ENCODE measurements around the gene MDFIC.

The MDFIC gene

GRCh38 chr7:115044224-115044623 is 122.3 kb downstream of the MDFIC start:
- no peak for TF ChIP-seq Cebpa-rat (IDR thresholded peaks at IDR 0.05)
- H3K4me2 ChIP-seq = no peak overlapping the region
- H4K20me1 ChIP-seq = no peaks in the 10 kb centered on the region
- H3K4me3 ChIP-seq = no peak overlapping the region
- no peaks in the 10 kb centered on the region for H3K27me3 ChIP-seq
- no peak overlapping the region for H3K9ac ChIP-seq
- H3K27ac ChIP-seq = no peak overlapping the region
- H3K9me3 ChIP-seq (replicated peaks in 1 of 11) = no peaks in the 10 kb centered on the region
- no peaks in the 10 kb centered on the region for H3K36me3 ChIP-seq
- no peaks in the 10 kb centered on the region for H3K4me1 ChIP-seq

DNA sequence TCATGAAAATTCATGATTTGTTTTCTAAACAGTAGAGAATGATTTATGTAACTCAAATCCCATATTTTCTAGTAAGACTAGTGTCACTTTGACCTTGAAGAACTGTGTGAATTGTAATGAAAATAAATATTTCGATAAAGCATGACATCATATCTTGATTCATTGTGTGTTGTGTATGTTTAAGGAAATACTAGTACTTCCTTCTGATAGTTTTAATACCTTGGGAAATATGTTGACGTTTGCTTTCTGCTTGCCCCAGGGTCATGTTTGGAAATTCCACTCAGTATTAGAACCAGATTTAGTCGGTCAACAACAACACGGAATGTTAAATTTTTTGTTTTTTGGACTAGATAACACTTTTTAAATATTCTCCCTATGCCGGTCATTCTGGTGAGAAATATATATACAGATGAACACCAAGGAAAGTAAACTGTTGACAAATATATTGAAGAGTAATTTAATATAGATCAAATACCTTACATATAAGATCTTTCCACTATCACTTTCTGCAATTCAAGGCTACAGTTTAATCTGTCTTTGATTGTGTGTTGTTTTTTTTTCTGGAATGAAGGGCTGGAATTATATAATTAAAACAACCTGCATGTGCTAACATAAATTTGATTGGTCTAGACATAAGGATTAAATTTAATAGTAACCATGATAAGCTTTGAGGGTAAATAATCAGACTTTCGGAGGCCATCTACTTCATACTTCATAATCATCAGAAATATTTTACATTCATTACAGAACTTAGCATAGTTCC is 126.2 kb downstream of the MDFIC start:
- Histone ChIP-seq H3K9me3 (replicated peaks in 1 of 11) (peaks cover 0 to 4% (median 0%) of the 10 kb centered on the region in 11 experiments; a peak in 1 of 22 replicates), H3K36me3 (no peaks in the 10 kb centered on the region), H3K9ac (no peak overlapping the region), H3K4me1 (no peaks in the 10 kb centered on the region), H3K4me2 (no peak overlapping the region), H3K4me3 (no peak overlapping the region), H3K27ac (no peak overlapping the region), H4K20me1 (no peaks in the 10 kb centered on the region), H3K27me3 (no peaks in the 10 kb centered on the region)
- no peak for TF ChIP-seq Cebpa-rat (IDR thresholded peaks at IDR 0.05)

GRCh38 chr7:115052706-115053105 is 130.8 kb downstream of the MDFIC start:
- H3K4me1 ChIP-seq = no peaks in the 10 kb centered on the region
- peaks cover 0 to 4% (median 0%) of the 10 kb centered on the region in 11 experiments; a peak in 1 of 22 replicates for H3K9me3 ChIP-seq (replicated peaks in 1 of 11)
- no peaks in the 10 kb centered on the region for H4K20me1 ChIP-seq
- no peaks in the 10 kb centered on the region for H3K36me3 ChIP-seq
- H3K9ac ChIP-seq = no peak overlapping the region
- TF ChIP-seq Cebpa-rat (IDR thresholded peaks at IDR 0.05) = no peak
- no peak overlapping the region for H3K4me2 ChIP-seq
- H3K4me3 ChIP-seq = no peak overlapping the region
- no peaks in the 10 kb centered on the region for H3K27me3 ChIP-seq
- H3K27ac ChIP-seq = no peak overlapping the region

DNA sequence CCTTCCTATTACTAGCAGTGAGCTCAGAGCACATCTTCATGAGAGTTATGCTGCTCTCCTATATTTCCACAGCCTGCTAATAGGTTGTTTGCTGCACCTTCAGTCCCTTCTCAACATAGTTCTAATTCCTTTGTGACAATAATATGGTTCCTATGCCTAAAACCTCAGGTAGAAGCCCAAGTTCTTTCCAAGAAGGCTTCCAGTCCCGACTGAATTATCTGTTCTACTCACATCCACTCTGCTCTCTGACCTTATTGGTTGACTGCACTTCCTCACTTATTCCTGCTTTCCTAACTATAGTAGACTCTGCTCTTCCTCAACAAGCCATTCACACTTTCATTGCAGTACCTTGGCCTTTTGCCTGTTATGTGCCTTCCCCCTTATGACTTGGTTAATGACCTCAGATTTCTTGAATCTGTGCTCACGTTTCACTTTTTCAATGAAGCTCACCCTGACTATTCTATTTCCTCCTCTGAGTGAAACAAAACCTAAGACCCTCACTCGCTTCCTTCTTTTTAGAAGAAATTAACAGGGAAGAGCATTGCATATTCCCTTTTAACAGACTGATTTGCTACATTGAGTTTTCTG is 132.7 kb downstream of the MDFIC start:
- Histone ChIP-seq H4K20me1 (no peaks in the 10 kb centered on the region), H3K4me3 (no peak overlapping the region), H3K36me3 (no peaks in the 10 kb centered on the region), H3K4me2 (no peak overlapping the region), H3K27ac (no peak overlapping the region), H3K4me1 (no peaks in the 10 kb centered on the region), H3K9ac (no peak overlapping the region), H3K9me3 (replicated peaks in 1 of 11) (peaks cover 0 to 4% (median 0%) of the 10 kb centered on the region in 11 experiments; a peak in 1 of 22 replicates), H3K27me3 (no peaks in the 10 kb centered on the region)
- TF ChIP-seq Cebpa-rat (IDR thresholded peaks at IDR 0.05) = no peak

DNA sequence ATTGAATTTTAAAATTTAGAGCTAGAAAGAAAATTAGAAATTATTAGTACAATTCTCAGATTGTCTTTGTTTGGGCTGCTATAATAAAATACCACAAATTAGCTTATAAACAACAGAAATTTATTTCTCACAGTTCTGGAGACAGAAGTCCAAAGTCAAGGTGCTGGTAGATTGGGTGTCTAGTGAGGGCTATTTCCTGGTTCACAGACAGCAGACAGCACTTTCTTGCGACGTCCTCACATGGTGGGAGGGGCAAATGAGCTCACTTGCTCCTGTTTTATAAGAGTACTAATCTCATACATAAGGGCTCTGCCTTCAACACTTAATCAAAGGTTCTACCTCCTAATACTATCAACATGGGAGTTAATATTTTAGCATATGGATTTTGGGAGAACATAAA is 134.1 kb downstream of the MDFIC start:
- Histone ChIP-seq H3K36me3 (no peaks in the 10 kb centered on the region), H3K4me3 (no peak overlapping the region), H3K9ac (no peak overlapping the region), H4K20me1 (no peaks in the 10 kb centered on the region), H3K27me3 (no peaks in the 10 kb centered on the region), H3K9me3 (replicated peaks in 1 of 11) (peaks cover 0 to 4% (median 0%) of the 10 kb centered on the region in 11 experiments; a peak in 1 of 22 replicates), H3K4me1 (peaks cover 0 to 5% (median 0%) of the 10 kb centered on the region in 10 experiments; a peak in 1 of 20 replicates), H3K27ac (no peak overlapping the region), H3K4me2 (no peak overlapping the region)
- no peak for TF ChIP-seq Cebpa-rat (IDR thresholded peaks at IDR 0.05)

DNA sequence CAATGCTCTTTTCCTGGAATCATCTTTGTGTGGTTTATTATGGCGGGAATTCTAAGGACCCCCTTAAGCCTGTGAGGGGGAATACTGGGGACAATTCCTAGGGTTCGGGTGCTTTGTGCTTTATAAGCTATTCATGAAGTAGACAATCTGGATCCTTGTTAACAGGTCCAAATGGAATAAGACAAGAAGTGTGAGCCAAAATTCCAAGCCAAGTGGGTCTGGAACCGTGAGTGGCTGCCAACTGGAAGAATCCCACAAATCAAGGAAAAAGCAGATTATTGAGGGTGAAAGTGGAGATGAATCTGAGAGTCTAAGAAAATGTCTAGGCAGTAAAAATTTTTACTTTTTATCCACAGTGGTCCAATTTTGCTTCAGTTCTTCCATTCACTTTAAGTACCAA is 136.8 kb downstream of the MDFIC start:
- H3K9me3 ChIP-seq (replicated peaks in 1 of 11) = no peaks in the 10 kb centered on the region
- H3K27ac ChIP-seq = no peak overlapping the region
- no peaks in the 10 kb centered on the region for H3K36me3 ChIP-seq
- H4K20me1 ChIP-seq = no peaks in the 10 kb centered on the region
- H3K9ac ChIP-seq = no peak overlapping the region
- H3K4me1 ChIP-seq = peaks cover 0 to 5% (median 0%) of the 10 kb centered on the region in 10 experiments; a peak in 1 of 20 replicates
- no peak overlapping the region for H3K4me3 ChIP-seq
- H3K27me3 ChIP-seq = no peaks in the 10 kb centered on the region
- TF ChIP-seq Cebpa-rat (IDR thresholded peaks at IDR 0.05) = no peak
- no peak overlapping the region for H3K4me2 ChIP-seq

- H3K4me1 ChIP-seq = peaks cover 0 to 5% (median 0%) of the 10 kb centered on the region in 10 experiments; a peak in 1 of 20 replicates
- H3K4me3 ChIP-seq = no peak overlapping the region
- no peaks in the 10 kb centered on the region for H3K9me3 ChIP-seq (replicated peaks in 1 of 11)
- H4K20me1 ChIP-seq = no peaks in the 10 kb centered on the region
- no peaks in the 10 kb centered on the region for H3K36me3 ChIP-seq
- H3K4me2 ChIP-seq = no peak overlapping the region
- H3K9ac ChIP-seq = no peak overlapping the region
- TF ChIP-seq Cebpa-rat (IDR thresholded peaks at IDR 0.05) = no peak
- no peak overlapping the region for H3K27ac ChIP-seq
- no peaks in the 10 kb centered on the region for H3K27me3 ChIP-seq
Observed at GRCh38 chr7:115059321-115059720, 137.4 kb downstream of the MDFIC start.

GRCh38 chr7:115060095-115060870 is 138.4 kb downstream of the MDFIC start:
- H3K4me2 ChIP-seq = peak overlapping the region in 1 of 11 experiments; percentile 2; a peak in 1 of 22 replicates
- peaks cover 0 to 5% (median 0%) of the 10 kb centered on the region in 10 experiments; a peak in 2 of 20 replicates for H3K4me1 ChIP-seq
- TF ChIP-seq Cebpa-rat (IDR thresholded peaks at IDR 0.05) = no peak
- no peaks in the 10 kb centered on the region for H3K36me3 ChIP-seq
- H4K20me1 ChIP-seq = no peaks in the 10 kb centered on the region
- H3K9ac ChIP-seq = no peak overlapping the region
- H3K27me3 ChIP-seq = no peaks in the 10 kb centered on the region
- H3K27ac ChIP-seq = peak overlapping the region in 2 of 11 experiments; percentile 9 to 25; a peak in 1 of 22 replicates
- H3K9me3 ChIP-seq (replicated peaks in 1 of 11) = no peaks in the 10 kb centered on the region
- no peak overlapping the region for H3K4me3 ChIP-seq

DNA sequence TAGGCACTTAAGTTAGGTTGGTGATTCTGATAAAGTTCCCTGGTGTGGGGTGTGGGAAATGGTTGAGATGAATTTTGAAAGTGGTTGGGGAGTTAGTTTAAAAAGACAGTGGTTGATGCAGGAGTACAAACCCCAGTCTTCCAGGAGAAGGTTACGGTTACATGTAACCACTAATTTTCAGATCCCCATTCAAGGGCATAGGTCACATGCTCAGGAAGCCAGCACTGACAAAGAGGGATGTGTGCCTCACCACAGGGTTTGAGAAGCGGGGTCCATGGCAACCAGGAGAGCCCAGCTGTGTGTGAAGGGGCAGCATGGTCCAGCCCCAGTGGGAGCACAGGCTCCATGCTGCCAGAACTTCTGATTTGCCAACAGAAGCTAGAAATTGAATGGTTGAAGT is 144.2 kb downstream of the MDFIC start:
- no peaks in the 10 kb centered on the region for H4K20me1 ChIP-seq
- H3K4me3 ChIP-seq = no peak overlapping the region
- H3K27me3 ChIP-seq = no peaks in the 10 kb centered on the region
- no peak overlapping the region for H3K27ac ChIP-seq
- TF ChIP-seq Cebpa-rat (IDR thresholded peaks at IDR 0.05) = no peak
- H3K4me1 ChIP-seq = peaks cover 5 to 12% (median 8%) of the 10 kb centered on the region in 10 experiments; a peak in 16 of 20 replicates
- H3K9me3 ChIP-seq (replicated peaks in 1 of 11) = no peaks in the 10 kb centered on the region
- no peaks in the 10 kb centered on the region for H3K36me3 ChIP-seq
- H3K4me2 ChIP-seq = peak overlapping the region in 10 of 11 experiments; percentile 6 to 55 (median 30); a peak in 15 of 22 replicates
- H3K9ac ChIP-seq = no peak overlapping the region
